ENCODE measurements around the gene EFCAB8.
"Not testable (repeated sequence)": the region's sequence is repeated elsewhere in the genome, so short reads cannot be mapped to it uniquely, and the experiment has no call there.

EFCAB8 gene

DNA sequence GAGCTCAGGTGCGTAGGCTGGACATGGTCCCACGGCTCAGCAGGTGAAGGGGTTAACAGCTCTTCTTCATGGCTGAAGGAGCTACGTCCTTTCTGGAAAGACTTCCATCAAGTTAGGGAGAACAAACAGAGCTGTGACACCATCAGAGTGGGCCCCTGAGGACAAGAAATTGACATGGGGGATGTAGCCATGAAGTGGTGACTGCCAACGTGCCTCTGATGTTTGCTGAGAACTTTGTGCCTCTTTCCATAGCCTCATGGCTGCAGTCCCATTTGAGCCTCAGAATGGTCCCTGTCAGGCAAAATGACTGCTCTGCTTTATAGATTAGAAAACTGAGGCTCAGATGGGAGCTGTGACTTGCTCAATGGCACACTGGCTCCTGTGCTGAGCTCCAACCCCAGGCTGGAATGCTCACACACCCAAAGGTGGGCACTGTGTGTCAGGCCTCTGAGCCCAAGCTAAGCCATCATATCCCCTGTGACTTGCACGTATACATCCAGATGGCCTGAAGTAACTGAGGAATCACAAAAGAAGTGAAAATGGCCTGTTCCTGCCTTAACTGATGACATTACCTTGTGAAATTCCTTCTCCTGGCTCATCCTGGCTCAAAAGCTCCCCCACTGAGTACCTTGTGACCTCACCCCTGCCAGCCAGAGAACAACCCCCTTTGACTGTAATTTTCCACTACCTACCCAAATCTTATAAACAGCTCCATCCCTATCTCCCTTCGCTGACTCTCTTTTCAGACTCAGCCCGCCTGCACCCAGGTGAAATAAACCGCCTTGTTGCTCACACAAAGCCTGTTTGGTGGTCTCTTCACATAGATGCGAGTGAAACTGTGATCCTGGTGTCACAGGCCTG lies 115.7 kb downstream of the EFCAB8 start:
- not testable (repeated sequence) for DNase-seq

DNA sequence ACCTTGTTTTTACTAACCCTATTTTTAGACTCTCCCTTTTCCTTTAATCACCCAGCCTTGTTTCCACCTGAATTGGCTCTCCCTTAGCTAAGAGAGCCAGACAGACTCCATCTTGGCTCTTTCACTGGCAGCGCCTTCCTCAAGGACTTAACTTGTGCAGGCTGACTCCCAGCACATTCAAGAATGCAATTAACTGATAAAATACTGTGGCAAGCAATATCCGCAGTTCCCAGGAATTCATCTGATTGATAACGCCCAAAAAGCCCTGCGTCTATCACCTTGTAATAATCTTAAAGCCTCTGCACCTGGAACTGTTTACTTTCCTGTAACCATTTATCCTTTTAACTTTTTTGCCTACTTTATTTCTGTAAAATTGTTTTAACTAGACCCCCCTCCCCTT lies 116.4 kb downstream of the EFCAB8 start:
- not testable (repeated sequence) for DNase-seq

DNA sequence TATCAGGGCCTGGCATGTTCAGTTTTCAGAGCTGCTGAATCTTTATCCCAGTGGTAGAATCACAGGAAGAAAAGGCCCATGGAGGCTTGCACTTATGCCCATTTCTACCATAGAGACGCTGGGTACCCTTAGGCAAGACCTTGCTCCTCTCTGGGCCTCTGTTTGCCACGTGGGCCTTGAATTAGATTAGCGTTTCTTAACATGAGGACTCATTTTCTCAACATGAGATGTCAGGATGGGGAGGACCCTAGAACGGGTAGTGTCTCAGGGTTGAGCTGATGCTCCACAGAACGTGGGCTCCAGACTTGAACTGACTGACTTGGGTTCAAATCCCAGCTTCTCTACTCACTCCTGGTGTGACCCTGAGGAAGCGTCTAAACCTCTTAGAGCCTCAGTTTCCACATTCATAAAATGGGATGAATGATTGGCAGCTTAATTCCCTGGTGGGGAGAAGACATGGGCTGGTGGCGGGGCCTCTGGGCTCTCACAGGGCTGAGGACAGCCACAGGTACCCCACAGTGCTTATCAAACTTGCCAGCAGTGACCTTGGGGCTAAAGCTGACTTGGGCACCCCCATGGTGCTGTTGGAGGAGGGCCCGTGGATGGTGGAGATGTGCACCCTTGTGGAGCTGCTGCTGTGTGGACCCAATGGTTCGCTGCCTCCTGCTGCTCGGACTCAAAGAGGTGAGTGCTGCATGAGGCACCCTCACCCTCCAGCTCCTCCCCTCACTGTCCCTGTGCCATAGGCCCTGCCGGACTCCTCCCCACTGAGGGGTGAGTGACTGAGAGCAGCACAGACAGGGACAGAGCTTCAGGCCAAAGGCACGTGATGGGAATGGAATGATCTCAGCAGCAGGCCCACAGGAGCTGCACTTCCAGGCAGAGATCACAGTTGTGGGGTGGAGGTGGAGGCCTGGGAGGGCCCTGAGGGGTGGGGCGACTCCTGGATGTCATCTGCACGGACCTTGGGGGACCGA lies 117.3 kb downstream of the EFCAB8 start:
- no peak for DNase-seq

GRCh38 chr20:32976746-32977145 lies 118.0 kb downstream of the EFCAB8 start:
- DNase-seq, result no peak

- DNase-seq, result no peak
Observed at GRCh38 chr20:32977281-32978008, 118.7 kb downstream of the EFCAB8 start.

DNA sequence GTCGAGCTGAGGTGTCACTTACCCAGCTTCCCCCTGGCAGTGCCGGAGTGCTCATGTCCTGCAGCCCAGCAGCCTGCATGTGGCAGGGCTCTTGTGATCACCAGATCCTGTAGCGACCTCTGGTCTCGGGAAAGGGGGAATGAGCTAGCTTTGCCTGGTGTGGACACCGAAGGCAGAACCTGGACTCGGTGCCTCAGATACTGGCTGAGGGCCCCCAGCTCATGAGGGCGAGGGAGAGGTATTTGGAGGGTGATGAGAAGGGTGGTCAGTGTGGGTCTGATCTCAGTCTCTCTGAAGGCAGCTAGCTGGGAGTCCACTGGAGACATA lies 119.2 kb downstream of the EFCAB8 start:
- no peak for DNase-seq

DNA sequence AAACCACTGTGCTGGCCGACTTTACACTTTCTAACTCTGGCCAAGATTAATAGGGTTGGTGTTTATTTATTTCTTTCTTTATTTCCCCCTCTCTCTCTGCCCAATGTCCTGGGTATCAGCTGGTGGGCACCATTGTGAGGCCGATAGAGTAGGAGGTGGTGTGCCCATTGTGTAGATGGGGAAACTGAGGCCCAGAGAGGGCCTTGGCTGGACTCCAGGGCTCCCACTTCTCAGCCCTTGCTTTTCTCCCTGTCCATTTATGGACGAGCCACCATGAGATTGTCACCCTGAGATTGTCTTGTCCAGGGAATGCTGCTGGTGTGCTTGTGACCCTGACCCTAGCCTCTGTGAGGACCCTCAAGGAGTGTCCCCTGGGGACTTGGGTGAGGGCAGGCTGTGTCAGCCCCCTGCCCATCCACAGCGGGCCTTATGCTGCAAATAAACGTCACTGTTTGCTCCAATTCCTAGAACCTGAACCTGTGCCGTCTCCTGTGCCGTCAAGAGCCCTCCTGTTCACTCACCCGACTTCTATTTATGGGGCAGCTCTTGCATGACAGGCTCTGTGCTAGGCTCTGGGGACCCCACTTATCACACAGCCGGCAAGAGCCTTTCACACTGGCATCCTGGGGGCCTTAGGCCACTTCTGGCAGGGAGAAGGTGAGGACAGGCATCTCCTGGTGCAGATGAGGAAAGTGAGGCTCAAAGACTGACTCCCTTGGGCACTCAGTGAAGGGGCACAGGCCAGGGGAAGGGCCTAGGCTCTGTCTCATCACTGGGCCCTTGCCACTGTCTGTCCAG lies 120.7 kb downstream of the EFCAB8 start:
- DNase-seq, result no peak

- no peak for DNase-seq
Observed at GRCh38 chr20:32980131-32980941, 121.6 kb downstream of the EFCAB8 start.

GRCh38 chr20:32980990-32981389 lies 122.3 kb downstream of the EFCAB8 start:
- DNase-seq, result no peak

- no peak for DNase-seq
Observed at GRCh38 chr20:32982617-32983458, 124.1 kb downstream of the EFCAB8 start.

DNA sequence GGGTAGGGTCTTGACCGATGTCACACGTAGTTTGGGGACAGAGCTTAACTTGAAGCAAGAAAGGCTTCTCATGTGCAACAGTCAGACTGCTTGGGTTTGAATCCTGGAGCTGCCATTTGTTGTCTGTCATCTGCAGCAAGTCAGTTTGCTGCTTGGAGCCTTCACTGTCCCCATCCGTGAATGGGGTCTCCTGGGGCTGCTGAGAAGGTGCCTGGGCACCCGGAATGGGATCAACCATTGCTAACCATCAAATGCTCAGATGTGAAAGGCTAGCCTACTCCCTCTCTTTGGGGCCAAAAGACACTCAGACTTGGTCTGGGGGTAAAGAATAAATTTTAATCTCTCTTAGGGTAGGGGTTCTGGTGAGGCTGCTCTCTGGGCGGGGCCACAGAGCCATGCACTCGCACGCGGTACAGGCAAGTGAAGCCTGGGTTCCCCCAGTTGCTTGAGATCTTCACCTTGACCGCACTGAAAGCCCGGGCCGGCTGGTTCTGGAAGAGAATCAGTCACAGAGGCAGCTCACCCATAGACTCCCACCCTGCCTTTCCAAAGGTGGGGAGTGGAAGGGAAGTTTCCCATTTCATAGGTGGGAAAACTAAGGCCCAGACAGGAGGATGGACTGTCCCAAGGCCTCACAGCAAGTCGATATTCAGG lies 124.9 kb downstream of the EFCAB8 start:
- DNase-seq, result no peak

DNA sequence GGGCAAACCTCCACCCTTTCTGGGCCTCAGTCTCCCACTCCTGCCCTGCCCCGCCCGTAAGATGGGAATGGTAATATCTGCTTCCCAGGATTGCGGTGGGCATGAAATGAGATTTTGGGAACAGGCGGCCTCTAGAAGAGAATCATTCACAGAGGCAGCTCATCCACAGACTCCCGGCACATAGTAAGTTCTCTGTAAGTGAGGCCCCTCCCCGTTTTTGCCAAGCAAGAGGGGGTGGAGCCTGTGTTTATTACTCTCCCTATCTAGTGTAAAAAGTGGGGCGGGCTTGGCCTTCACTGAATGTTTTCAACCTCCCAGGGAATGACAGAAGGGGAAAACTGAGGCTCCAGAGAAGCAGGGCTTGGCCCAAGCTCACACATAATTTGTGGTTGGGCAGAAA lies 125.5 kb downstream of the EFCAB8 start:
- DNase-seq, result no peak

DNA sequence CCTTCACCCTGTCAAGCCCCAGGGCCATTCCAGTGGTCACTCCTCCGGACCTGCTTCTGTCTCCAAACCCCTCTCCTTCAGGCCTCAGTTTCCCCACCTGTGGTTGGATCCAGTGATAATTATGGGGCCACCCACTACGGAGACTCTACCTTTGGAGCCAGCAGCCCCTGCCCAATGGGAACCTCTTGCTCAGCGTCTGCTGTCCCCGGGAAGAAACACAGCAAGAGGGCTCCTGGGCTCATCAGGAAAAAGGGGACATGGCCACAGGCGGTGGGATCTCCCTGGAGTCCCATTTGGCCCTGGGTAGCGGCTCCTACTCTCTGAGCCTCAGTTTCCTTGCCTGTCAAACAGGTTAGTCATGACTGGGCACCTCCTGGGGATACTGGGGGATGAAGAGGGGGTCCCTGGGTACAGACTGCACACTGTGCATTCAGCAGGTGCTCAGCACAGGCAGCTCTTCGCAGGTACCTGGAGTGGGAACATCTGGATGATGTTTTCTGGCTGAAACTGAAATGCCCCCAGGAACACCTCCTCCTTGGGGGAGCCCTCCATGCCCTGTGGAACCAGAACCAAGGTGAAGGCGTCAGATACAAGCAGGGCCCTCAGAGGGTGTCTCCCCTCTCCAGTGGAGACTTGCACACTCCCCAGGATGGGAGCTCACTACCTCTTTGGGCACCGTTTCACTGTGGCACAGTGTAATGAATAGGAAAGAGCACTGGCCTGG lies 126.1 kb downstream of the EFCAB8 start:
- DNase-seq, result no peak

DNA sequence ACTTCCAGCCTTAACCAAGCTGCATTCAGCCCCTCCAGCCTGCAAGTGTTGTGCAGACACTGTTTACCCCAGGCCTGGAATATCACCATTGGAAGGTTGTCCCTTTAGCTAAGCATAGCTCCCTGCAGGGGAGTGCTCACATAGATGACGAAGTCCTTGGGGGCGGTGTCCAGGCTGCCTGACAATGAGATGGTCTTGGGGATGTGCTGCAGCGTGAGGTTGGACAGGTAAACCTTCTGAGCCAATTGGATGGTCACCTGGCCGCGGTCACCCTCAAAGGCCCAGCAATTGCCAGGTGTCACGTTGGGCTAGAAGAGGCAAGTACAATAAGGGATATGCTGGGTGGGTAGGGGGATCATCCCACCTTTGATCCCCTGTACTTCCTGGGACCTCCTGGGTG lies 126.9 kb downstream of the EFCAB8 start:
- DNase-seq, result no peak

- DNase-seq, result no peak
Observed at GRCh38 chr20:32986331-32986966, 127.7 kb downstream of the EFCAB8 start.

DNA sequence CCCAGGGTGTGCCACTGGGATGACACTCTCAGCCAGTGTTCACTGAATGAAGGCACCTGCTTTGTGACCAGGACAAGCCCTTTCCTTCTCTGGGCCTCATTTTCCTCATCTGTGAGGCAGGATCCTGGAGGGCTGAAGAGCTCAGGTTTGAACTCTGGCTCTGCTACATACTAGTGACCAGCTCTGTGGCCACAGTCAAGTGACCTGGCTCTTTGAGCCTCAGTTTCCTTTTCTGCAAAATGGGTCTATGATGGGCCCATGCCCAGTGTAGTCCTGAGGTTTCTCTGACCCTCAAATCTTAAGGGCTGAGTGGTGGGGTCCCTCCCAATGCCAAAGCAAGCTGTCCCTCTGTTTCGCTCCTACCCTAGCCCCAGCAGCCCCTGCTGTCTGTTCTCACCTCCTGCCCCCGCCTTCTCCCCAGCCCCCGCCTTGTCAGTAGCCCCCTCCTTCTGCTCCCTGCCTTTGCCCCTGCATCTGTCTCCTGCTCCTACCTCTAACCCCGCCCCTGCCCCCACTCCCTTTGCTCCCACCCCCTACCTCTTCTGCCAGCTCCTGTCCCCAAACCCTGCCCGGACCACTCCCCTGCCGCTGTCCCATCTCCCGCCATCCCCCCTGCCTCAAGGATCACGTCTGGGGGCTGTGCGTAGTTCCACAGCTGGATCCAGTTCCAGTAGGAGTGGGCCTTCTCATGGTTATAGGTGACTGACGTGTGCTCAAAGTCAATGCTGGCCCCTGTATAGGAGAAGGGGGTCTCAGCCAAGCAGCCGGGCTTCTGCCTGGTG lies 128.5 kb downstream of the EFCAB8 start:
- DNase-seq, result no peak

DNA sequence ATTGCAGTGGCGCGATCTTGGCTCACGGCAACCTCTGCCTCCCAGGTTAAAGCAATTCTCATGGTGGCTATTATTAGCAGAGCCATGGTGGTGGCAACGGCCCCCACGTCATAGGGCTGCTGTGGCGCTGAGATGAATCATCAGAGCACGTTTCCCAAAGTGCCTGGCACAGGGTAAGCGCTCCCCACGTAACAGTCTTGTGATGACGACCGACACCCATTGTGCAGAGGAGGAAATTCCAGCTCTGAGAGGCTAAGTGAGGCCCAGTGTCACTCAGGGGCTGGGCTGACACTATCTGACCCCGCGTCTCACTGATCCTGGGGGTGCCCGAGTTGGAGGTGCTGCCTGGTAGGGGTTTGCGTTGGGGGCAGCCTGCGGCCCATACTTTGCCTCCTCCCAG lies 129.3 kb downstream of the EFCAB8 start:
- DNase-seq, result no peak
